Occipital lobe (tissue), 2 donors: Measurements from ENCODE around the gene FLNB. TPM values are rescaled to one million over a fixed set of nuclear protein-coding genes. Genes with fewer than 3 reads are reported as not detected.
"Not testable (repeated sequence)": the region's sequence is repeated elsewhere in the genome, so short reads cannot be mapped to it uniquely, and the experiment has no call there.

ENCODE experiments used
- DNase-seq: peaks from one replicate; lab custom pipeline; 2025; lab: John Stamatoyannopoulos, UW
- total RNA-seq: library from RNA; depleted of rRNA; stranded (reverse); fragments of >200 nt; gene quantifications from one replicate; pipeline ENCODE4 v1.2.3, GENCODE V29; 2014

Gene FLNB
- total RNA-seq, 1 donor from 2014 or later, result 27.6 TPM

DNA sequence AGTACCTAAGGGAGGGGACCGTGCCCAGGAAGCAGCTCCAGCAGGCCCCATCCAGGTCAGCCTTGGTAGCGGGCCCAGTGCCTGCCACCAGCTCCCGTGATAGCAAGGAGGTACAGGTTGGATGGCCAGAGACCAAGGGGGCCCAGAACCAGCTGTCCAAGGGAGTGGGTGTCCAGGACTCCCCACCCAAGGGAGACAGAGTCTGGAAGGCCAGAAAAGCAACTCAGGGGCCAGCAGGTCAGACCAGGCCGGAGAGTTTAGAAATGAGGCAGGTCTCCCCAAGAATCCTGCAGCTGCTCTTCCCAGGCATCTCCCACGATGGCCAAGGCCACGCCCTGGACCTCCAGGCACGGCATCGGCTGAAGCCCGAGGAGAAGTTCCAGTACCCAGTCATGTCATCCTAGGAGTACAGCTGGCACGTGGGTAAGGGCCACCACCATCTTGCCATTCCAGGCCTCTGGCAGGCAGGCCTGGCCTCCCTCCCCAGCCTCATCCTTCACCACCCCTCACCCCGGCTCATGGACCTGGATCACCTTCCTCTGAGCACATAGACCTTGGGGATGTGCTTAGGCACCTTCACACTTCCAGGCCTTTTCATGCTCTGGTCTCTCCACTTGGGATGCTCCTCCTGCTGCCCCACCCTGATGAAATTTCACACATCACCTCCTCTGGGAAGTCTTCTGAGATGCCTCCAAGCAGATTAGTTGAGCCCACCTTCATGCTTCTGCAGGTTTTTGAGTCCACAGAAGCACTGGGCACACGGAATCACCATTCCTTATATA, 172.1 kb downstream of the FLNB start:
- no peak for DNase-seq

DNA sequence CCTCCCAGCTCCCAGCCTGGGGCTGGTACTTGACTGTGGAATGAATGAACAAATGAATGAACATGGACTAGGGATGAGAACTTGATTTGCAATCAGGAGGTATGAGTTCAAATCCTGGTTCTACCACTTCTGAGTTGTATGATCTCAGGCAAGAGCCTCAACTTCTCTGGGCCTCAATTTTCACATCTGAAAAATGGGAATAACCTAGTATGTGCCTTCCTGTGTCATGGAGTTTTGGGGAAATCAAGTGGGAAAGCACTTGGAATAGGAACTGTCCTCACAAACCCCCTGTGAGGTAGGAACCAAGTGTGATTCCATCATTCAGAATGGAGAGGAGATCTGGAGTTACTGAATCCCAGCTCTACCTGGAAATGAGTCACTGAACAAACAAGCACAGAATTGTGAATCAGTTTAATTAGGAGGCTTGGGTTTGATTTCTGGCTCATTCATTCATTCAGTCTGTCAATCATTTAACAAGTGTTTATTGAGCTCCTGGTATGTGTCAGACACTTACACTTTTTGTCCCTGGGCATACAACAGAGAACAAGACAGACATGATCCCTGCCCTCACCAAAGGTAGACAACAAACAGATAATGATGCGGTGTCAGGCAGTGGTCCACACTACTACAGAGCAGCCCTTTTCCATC, 172.8 kb downstream of the FLNB start:
- DNase-seq, result no peak

DNA sequence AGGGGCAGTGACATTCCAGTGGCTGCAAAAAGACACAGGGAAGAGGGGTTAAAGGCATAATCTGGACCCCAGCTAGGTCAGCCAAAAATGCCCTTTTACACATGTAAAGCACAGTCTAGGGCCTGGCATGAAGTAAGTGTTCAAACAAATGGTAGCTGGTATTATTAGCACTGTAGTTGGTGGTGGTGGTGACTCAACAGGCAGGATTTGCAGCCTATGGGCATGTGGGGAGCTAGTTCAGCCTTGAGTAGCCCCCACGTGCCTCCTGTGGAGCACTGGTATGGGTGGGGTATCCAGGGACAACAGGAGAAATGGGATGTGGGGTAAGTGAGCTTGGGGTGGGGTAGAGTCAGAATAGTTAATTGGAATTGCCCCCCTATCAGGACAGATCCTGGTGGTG, 175.0 kb downstream of the FLNB start:
- DNase-seq, result no peak

DNA sequence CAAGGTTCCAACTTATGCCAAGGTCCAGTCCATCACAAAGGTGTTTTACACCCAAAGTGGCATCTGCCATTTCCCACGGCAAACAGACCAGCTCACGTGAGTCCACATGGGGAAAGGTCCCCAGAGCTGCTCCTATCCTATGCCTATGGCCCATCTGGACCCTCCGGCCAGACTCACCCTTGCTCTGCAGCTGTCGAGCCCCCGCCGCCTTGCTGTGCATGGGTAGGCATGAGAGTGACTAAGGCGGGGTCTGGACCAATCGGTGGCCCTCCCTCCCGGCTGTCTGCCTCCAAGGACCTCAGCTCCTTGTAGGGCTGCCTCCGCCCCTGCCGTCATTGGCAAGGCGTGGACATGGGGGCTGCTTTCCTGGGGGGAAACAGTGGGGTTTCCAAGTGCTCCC, 175.7 kb downstream of the FLNB start:
- DNase-seq, result no peak

DNA sequence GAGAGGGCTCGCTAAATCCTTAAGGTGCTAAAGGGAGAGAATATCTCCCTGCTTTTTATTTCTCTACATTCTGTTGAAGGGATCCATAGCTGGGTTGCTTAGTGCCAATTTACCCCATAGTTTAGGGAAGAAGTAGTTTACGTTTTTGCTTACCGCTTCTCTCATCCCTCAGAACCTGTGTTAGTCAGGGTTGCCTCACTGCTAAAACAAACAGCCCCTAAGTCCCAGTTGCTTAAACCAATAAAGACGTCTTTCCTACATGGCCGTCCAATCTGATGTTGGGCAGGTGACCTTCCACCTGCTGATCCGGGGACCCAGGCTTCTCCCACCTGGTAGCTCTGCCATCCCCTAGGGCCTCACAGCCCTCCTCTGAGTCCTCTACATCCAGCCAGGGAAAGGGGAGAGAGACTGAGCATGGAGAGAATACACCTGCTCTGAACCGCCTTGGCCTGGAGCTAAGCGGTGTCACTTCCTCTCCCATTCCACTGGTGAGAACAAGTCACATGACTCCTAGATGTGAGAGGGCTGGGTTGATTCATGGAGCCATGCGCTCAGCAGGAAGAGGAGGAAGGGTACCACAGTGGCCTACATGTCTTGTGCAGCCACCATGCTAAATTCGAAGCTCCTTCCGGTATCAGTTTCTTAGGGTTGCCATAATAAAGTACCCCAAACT, 176.2 kb downstream of the FLNB start:
- DNase-seq, result no peak

DNA sequence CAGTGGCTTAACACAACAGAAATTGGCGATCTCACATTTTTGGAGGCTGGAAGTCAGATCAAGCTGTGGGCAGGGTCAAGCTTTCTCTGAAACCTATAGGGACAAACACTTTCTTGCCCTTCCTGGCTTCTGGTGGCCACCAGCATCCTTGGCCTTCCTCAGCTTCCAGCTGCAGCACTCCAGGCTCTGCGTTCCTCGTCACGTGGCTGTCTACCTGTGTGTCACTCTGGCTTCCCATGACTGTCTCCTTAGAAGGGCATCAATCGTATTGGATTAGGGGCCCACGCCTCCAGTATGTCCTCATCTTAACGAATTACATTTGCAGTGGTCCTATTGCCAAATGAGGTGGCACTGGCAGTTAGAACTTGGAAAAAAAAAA, 176.7 kb downstream of the FLNB start:
- no peak for DNase-seq

DNA sequence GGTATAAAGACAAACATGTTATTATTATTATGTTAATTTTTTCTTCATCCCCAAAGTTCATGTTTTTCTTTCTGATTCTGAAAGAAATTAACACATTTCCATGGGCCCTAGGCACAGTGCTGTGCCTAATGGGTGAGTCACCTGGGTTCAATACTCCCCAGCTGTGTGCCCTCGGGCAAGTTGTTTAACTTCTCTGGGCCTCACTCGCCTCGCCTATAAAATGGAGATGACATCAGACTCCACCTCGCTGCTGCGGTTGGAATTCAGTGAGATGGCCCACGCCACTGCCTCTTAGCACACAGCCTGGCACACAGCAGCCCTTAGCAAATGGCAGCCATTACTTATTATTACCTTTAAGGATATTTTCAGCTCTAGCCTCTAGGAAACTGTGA, 179.9 kb downstream of the FLNB start:
- DNase-seq, result no peak

DNA sequence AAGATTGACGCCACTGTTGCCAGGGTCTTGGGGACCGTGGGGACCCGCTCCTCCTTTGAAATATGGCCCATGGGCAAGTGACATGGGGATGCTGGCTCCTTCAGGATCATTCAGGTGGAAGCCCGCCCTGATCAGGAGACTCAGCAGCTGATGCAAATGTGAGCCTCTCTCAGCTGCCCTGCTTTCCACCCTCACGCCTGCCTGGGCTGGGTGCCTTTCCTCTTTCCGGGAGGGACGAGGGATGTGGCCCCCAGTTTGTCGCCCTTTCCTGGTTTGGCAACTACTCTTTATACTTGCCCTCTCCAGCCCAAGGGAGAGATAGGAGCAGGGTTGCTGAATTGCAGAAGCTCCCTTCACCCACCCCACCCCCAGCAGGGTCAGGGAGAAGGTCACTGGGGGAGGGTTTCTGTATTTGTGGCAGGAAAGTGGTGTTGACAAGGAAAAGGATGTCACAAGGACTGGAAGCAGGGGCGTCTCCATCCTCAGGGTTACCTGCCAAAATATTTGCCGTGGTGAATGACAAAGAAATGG, 180.8 kb downstream of the FLNB start:
- DNase-seq, result no peak

DNA sequence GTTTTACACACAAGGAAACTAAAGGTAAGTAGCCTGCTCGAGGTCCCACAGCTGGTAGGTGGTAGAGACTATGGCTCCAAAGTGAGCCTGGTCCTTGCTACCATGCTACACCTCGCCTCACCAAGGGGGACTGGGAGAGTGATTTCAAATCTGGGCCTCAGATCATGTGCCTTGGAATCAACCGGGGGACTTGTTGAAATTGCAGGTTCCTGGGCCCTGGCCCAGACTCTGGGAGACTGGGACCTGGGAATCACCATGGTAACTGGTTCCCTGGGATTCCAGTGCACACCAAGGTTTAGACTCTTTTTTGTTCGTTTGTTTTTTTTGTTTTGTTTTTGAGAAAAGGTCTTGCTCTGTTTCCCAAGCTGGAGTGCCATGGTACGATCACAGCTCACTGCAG, 181.5 kb downstream of the FLNB start:
- no peak for DNase-seq

DNA sequence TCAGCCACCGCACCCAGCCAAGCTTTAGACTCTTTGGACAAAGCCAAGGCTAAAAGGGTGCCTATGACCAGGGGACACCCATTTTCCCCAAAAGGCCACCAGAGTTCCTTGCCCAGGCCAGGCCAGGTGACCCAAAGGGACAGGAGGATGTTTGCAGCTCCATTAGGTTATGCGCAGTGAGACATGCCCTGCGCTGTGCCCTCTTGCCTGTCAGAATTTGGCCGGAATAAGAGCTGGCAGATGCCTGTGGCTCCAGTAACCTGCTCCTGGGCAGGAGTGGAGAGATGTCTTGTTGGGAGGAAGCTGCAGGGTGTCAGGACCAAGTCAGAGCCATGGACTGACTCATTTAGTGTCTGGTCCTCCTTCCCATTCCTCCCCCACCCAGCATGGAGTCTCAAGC, 182.1 kb downstream of the FLNB start:
- no peak for DNase-seq

DNA sequence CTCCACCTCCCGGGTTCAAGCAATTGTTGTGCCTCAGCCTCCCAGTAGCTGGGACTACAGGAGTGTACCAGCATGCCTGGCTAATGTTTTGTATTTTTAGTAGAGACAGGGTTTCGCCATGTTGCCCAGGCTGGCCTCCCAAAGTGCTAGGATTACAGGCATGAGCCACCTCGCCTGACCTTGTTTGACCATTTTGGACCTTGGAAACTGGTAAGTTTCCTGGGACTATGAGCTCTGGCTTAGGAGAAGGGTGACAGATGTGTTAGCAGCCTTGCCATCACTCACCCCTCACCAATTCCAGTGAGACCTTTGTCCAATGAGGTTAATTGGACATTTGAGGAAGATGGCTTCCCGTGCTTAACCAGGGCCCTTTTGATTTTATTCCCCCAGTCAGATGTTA, 182.7 kb downstream of the FLNB start:
- DNase-seq, result no peak

DNA sequence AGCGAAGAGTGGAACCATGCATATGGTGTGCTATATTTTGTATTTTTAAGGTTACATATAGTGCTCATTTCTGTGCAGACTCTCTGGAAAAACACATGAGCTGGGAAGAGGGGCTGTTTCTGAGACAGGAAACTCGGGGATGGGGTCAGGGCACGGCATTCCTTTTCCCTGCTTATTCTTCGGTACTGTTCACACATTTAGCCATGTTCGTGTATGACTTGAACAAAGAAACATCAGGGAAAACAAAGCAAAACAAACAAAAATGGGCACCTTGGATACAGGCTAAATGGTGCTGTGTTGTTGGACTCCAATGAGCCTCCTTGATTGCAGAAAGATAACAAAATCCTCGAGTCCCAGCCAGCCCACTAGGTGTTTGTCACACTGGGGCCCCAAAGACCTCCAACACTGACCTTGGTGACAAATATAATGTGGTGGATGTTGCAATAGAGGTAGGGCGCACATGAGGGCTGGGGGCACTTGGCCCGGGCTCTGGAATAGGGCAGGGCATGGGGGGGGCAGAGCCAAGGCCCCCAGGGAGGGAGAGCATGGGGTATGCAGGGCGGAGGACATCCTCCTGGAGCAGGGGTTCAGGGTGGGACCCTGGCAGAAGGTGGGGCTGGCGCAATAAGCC, 183.3 kb downstream of the FLNB start:
- DNase-seq, result no peak

DNA sequence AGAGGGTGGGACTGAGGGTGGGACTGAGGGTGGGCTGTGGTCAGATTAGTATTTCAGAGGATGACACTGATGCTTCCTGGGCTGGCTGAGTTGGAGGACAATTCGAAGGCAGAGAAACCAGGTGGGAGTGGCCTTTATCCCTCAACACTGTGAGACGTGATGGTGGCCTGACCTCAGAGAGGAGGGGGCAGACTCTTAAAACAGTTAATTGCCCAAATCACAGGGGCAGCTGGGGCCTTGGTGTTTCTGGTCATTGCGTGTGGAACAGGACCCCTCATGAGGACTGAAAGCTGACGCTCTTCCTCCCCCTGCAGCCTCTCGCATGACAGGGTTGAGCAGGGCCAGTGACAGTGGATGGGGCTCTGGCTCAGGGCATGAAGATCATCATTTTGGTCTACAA, 183.8 kb downstream of the FLNB start:
- no peak for DNase-seq

DNA sequence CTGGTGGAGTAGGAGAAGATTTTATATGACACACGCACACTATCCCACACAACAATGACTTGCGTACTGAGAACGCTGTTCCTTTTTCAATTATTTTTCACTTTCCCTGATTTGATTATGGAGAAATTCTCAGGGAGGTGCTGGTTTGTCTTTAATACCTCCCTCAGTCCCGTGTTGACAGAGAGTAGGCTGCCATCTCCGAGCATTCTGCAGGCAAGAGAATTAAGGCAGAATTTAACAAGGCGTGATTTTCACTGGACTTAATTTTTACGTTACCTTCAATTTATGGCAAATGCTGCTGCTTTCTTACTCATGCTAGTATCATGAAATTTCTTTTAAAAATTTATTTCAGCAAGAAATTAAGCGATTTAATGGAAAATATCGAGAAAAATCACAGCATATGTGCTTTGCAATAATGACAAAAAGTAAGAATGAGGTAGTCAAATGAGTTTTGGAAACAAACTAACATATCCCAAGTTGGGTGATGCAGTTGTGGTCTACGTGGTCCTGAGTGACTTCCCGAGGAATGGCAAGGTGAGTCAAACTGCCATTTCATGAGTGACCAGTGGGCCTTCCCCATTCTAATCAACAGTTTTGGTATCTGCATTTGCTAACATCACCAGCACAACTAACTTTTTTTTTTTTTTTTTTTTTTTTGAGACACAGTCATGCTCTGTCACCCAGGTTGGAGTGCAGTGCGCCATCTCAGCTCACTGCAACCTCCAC, 185.6 kb downstream of the FLNB start:
- DNase-seq, result no peak

DNA sequence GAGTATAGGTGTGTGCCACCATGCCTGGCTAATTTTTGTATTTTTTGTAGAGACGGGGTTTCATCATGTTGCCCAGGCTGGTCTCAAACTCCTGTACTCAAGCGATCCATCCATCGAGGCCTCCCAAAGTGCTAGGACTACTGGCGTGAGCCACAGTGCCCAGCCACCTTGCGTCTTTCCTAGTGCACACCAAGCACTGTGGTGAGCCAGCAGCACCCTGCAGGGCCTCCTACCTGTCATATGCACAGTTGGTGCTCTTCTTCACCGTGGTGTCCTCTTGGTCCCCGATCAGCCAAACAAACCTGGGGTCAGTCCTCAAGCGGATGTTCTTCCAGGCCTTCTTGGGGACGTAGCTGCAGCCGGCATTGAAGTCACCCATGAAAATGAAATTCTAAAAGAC, 189.4 kb downstream of the FLNB start:
- DNase-seq, result no peak

DNA sequence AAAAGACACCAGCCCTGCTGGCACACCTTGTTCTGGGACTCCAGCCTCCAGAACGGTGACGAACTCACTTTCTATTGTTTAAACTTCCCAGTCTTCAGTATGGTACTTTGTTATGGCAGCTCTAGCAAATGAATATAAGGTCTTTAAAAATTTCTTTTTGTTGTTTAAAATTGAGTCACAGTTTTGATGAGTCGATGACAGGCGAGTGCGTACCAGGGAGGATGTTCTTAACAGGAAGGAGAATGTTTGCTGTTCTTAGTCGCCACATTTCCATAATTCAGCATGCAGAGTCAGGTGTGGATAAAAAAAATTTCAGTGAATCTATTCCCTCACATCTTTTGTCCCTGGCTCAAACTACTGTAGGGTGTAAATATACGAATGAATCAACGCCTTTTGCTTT, 190.1 kb downstream of the FLNB start:
- DNase-seq, result no peak

DNA sequence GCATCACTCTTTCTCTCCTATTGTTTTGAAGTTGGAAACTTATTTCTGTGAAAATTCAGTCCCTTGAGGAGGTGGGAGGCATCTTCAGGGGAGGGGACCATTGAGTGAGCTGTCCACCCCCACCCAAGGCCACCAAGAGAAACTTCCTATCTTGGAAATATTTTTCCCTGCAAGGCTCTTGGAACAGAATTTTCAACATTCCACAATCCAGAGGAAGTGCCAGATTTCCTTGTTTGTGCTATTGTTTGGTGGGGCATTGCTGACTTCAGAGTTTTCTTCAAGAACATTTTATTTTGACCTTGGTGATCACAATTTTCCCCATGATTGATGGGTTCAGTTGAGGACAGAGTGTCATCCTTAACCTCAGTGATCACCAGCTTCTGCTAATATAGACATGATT, 190.6 kb downstream of the FLNB start:
- DNase-seq, result no peak

DNA sequence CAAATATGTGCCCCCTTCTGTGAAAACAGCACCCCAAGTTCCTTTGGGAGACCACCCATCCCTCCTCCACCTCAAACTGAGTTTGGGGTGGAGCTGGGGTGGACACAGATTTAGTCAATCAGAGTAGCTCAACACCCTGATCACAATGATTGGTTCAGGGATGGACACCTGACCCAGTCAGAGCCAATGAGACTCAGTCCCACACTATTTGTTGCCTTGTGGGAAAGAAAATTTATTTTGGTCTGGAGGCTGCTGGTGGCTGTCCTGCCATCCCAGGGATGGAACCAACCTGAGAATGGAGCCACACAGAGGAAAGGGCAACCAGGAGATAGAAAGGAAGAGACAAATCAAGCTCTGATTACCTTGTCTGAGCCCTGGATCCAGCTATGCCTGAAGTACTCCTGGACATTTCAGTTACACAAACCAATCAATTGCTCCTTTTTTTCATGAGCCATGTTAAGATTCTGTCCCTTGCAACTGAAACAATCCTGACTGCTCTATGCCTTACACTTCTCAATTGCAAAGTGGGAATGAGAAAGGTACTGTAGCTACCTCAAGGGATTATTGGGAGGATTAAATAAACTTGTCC, 192.0 kb downstream of the FLNB start:
- DNase-seq, result no peak

DNA sequence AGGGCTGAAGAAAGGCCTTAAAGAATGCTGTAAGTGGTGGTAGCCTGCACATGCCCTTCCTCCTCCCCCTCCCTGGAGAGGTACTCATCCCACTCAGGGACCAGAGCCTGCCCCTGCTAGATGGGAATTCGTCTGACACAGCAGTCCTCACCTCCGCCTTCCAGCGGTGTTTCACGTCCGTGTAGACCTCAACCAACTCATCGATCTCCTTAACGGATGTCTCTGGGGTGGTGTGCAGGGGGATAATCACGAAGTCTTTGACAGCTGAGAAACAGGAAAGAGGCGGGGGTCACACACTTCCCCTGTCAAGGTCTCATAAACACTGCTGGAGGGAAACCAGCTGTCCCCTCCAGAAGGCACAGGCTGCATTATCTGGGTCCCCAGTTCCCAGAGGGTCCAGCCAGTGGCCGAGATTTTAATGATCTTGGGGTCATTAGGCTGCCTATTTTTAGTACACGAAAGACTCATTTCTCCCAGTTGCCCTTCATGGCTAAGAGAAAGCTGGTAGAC, 192.7 kb downstream of the FLNB start:
- no peak for DNase-seq

DNA sequence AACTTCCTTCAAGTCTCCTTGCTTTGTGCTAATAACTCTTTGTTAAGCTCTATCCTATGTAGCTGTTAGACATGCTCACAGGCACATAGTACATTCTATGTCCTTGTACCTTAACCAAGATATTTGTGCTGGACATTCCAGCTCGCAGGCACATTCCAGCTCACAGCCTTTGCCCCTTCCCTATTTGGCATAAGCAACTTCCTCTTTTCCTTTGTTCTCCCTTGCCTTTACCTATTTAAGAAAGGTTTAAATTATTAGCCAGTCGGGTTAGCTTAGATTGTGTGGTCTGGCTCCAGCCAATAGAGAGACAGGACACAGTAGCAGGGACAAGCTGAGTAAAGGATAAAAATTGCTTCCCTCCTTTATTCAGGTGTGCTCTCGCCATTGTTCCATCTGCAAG, 193.2 kb downstream of the FLNB start:
- not testable (repeated sequence) for DNase-seq

DNA sequence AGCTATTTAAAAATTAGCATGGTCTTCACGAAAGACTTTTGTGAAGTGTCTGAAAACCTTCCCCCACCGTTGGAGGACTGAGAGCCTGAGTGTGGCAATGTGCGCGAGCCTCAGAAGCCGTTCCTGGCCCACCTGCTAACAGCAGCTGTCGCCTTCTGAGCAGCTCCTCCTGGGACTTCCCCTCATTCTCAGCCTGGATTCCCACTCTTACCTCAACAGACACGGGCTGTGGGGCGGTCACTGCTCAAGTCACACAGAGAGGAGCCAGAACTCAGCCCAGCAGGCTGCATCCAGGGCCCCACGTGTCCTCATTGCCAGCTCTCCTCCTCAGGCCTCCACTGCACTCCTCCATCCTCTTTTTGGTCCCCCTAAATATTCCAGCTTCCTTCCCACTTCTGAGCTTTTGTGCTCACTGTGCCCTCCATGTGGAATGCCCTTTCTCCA, 194.7 kb downstream of the FLNB start:
- DNase-seq, result no peak
